ENCODE results near the gene PRR35. TPM values are rescaled to one million over a fixed set of nuclear protein-coding genes. Genes with fewer than 3 reads are reported as not detected.

Gene PRR35
- polyA plus RNA-seq, 1 donor (not counting 4 experiments of a cell fraction or from before 2014, with no cell fraction given) = not detected

DNA sequence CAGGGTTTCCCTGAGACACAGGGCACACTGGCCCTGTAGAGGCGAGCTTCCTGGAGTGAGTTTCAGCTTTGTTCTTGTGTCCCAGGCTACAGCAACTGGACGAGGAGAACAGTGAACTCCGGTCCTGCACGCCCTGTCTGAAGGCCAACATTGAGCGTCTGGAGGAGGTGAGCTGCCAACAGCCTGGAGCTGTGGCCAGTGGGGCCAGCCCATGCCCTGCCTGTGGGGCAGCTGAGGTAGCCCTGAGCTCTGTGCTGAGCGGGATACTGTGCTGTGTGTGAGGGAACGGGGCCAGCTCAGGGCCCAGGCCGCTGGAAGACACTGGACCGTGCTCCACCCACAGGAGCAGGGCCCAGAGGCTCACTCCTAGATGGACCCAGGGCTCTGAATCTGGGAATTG is 41.3 kb upstream of the PRR35 start:
- peaks cover 5% of the 10 kb centered on the region for H4K20me1 ChIP-seq (ENCODE audit: control insufficient read depth, extremely low read depth, insufficient read depth, low read length)
- no peak overlapping the region for H3K9ac ChIP-seq (ENCODE audit: control insufficient read depth, extremely low read depth, insufficient read depth, low read length)
- H3K36me3 ChIP-seq (ENCODE audit: control insufficient read depth in 2 of 2, extremely low read depth in 1 of 2, insufficient read depth in 2 of 2, low read length in 2 of 2) = peaks cover 7 to 18% of the 10 kb centered on the region in 2 experiments
- no peaks in the 10 kb centered on the region for H3K9me1 ChIP-seq (ENCODE audit: control insufficient read depth, extremely low read depth, insufficient read depth, low read length)
- H3K27ac ChIP-seq (ENCODE audit: control insufficient read depth, insufficient read depth, low read length) = no peak overlapping the region
- no peak for FAIRE-seq
- dilution Hi-C loops (cut with MboI; ENCODE audit: extremely low pct_ligation_motif_present, low sequenced_read_pairs) = no loop called here
- H3K9me3 ChIP-seq (ENCODE audit: control insufficient read depth, low read depth, low read length) = no peaks in the 10 kb centered on the region
- H3K79me2 ChIP-seq (ENCODE audit: control insufficient read depth, insufficient read depth, low read length) = no peaks in the 10 kb centered on the region
- DNase-seq (ENCODE audit: low read depth, low spot score) = no peak
- H3K4me1 ChIP-seq (ENCODE audit: control insufficient read depth, extremely low read depth, insufficient read depth, low read length) = peaks cover 9% of the 10 kb centered on the region
- no peaks in the 10 kb centered on the region for H3K27me3 ChIP-seq (ENCODE audit: control insufficient read depth, extremely low read depth, insufficient read depth, low read length)
- H2AFZ ChIP-seq (ENCODE audit: control insufficient read depth, low read length) = no peak overlapping the region
- no peak overlapping the region for H3K4me3 ChIP-seq (ENCODE audit: control insufficient read depth in 2 of 3, extremely low read depth in 1 of 3, insufficient read depth in 2 of 3, low read depth in 1 of 3, low read length in 3 of 3)
- H3K4me2 ChIP-seq (ENCODE audit: control insufficient read depth, extremely low read depth, insufficient read depth, low read depth, low read length) = no peak overlapping the region
- TF ChIP-seq, protein P1, sequence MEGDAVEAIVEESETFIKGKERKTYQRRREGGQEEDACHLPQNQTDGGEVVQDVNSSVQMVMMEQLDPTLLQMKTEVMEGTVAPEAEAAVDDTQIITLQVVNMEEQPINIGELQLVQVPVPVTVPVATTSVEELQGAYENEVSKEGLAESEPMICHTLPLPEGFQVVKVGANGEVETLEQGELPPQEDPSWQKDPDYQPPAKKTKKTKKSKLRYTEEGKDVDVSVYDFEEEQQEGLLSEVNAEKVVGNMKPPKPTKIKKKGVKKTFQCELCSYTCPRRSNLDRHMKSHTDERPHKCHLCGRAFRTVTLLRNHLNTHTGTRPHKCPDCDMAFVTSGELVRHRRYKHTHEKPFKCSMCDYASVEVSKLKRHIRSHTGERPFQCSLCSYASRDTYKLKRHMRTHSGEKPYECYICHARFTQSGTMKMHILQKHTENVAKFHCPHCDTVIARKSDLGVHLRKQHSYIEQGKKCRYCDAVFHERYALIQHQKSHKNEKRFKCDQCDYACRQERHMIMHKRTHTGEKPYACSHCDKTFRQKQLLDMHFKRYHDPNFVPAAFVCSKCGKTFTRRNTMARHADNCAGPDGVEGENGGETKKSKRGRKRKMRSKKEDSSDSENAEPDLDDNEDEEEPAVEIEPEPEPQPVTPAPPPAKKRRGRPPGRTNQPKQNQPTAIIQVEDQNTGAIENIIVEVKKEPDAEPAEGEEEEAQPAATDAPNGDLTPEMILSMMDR (optimal IDR thresholded peaks at IDR 0.05 in 1 of 3, IDR thresholded peaks at IDR 0.05 in 1 of 3, conservative IDR thresholded peaks at IDR 0.05 in 1 of 3; ENCODE audit: extremely low read depth in 1 of 3, insufficient read depth in 2 of 3, low read length in 3 of 3) = no peak
- TF ChIP-seq EZH2 (IDR thresholded peaks at IDR 0.05; ENCODE audit: low read length) = no peak

DNA sequence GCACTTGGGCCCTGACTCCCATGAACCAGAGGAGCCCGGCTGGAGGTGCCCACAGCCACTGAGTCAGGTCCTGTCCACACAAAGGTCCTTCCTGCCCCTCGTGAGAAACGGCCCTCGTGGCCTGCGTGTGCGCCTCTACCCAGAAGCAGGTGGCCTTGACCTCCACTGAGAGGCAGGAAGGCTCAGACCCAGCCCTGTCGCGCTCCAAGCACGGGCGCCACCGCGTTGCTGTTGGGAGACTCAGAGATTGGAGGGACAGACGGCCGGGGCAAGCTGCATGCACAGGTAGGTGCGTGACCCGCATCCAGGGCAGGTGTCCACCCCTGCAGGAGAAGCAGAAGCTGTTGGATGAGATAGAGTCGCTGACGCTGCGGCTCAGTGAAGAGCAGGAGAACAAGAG is 40.8 kb upstream of the PRR35 start:
- dilution Hi-C loops (cut with MboI; ENCODE audit: extremely low pct_ligation_motif_present, low sequenced_read_pairs) = no loop called here
- Histone ChIP-seq H3K27ac (ENCODE audit: control insufficient read depth, insufficient read depth, low read length) (no peak overlapping the region), H3K79me2 (ENCODE audit: control insufficient read depth, insufficient read depth, low read length) (peaks cover 5% of the 10 kb centered on the region), H4K20me1 (ENCODE audit: control insufficient read depth, extremely low read depth, insufficient read depth, low read length) (peaks cover 5% of the 10 kb centered on the region), H2AFZ (ENCODE audit: control insufficient read depth, low read length) (no peak overlapping the region), H3K36me3 (ENCODE audit: control insufficient read depth in 2 of 2, extremely low read depth in 1 of 2, insufficient read depth in 2 of 2, low read length in 2 of 2) (peaks cover 7 to 18% of the 10 kb centered on the region in 2 experiments), H3K4me3 (ENCODE audit: control insufficient read depth in 2 of 3, extremely low read depth in 1 of 3, insufficient read depth in 2 of 3, low read depth in 1 of 3, low read length in 3 of 3) (no peak overlapping the region), H3K27me3 (ENCODE audit: control insufficient read depth, extremely low read depth, insufficient read depth, low read length) (no peaks in the 10 kb centered on the region), H3K9me3 (ENCODE audit: control insufficient read depth, low read depth, low read length) (no peaks in the 10 kb centered on the region), H3K9ac (ENCODE audit: control insufficient read depth, extremely low read depth, insufficient read depth, low read length) (no peak overlapping the region), H3K9me1 (ENCODE audit: control insufficient read depth, extremely low read depth, insufficient read depth, low read length) (no peaks in the 10 kb centered on the region), H3K4me2 (ENCODE audit: control insufficient read depth, extremely low read depth, insufficient read depth, low read depth, low read length) (no peak overlapping the region), H3K4me1 (ENCODE audit: control insufficient read depth, extremely low read depth, insufficient read depth, low read length) (peaks cover 9% of the 10 kb centered on the region)
- TF ChIP-seq, protein P1 (optimal IDR thresholded peaks at IDR 0.05 in 1 of 3, IDR thresholded peaks at IDR 0.05 in 1 of 3, conservative IDR thresholded peaks at IDR 0.05 in 1 of 3; ENCODE audit: extremely low read depth in 1 of 3, insufficient read depth in 2 of 3, low read length in 3 of 3) = no peak
- no peak for TF ChIP-seq EZH2 (IDR thresholded peaks at IDR 0.05; ENCODE audit: low read length)
- no peak for FAIRE-seq
- DNase-seq (ENCODE audit: low read depth, low spot score) = no peak

Data from keratinocyte (primary cell).